NCI-H2029 (cell line): ENCODE results near the gene PCDH20.
"Not testable (repeated sequence)": the region's sequence is repeated elsewhere in the genome, so short reads cannot be mapped to it uniquely, and the experiment has no call there.

ENCODE experiments used
- DNase-seq: peaks from one replicate; lab custom pipeline; 2025; lab: John Stamatoyannopoulos, UW

Gene PCDH20, protein sequence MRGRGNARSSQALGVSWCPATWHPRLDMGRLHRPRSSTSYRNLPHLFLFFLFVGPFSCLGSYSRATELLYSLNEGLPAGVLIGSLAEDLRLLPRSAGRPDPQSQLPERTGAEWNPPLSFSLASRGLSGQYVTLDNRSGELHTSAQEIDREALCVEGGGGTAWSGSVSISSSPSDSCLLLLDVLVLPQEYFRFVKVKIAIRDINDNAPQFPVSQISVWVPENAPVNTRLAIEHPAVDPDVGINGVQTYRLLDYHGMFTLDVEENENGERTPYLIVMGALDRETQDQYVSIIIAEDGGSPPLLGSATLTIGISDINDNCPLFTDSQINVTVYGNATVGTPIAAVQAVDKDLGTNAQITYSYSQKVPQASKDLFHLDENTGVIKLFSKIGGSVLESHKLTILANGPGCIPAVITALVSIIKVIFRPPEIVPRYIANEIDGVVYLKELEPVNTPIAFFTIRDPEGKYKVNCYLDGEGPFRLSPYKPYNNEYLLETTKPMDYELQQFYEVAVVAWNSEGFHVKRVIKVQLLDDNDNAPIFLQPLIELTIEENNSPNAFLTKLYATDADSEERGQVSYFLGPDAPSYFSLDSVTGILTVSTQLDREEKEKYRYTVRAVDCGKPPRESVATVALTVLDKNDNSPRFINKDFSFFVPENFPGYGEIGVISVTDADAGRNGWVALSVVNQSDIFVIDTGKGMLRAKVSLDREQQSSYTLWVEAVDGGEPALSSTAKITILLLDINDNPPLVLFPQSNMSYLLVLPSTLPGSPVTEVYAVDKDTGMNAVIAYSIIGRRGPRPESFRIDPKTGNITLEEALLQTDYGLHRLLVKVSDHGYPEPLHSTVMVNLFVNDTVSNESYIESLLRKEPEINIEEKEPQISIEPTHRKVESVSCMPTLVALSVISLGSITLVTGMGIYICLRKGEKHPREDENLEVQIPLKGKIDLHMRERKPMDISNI

DNA sequence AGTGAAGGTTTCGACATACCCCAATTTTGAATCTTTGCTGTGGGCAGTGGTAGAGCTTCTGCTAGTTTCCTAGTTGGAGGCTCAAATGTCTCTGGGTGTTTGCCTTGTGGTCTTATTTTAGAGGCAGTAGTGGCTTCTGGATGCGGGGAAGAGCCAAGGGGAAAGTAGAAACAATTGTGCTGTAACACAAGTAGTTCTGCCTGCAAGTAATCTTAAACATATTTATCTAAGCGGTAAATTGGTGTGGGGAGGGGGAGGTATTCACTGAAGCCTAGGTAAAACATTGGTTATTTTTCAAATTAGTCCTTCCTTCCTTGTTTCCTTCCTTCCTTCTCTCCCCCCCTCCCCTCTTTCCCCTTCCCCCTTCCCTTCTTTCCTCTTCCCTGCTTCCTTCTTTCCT is at the start of gene PCDH20:
TSS of gene PCDH20 (minus strand) at position 101 of the 400 bp plus-strand sequence. CDS start 691 bp downstream, outside the sequence.
- DNase-seq: no peak

DNA sequence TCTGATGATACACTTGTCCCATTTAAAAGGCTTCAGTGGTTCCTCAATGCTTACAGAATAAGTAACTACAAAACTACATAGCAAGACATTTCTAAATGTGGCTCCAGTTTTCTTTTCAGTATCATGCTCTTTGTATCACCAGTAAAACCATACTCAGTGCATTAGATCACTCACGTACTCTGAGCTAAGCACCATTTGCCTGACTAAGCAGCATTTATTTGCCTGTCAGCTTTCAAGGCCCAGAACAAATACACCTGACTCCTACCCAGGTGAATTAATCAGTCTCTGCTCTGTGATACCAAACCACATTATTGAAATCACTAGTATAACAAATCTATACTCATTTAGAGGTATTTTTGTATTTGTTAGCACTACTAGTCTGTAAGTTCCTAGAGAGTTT is 47.4 kb upstream of the PCDH20 start:
- DNase-seq: no peak

DNA sequence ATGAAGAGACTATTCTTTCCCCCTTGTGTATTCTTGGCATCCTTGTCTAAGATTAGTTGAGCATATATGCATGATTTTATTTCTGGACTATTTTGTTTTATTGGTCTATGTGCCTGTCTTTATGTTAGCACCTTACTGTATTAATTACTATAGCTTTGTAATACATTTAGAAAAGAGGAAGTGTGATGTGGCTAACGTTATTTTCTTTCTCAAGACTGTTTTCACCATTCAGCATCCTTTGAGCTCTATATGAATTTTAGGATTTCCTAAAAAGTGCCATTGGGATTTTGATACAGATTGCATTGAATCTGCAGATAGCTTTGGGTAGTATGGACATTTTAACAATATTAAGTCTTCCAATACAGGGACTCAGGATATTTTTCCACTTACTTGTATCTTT is 37.5 kb upstream of the PCDH20 start:
- DNase-seq: no peak

DNA sequence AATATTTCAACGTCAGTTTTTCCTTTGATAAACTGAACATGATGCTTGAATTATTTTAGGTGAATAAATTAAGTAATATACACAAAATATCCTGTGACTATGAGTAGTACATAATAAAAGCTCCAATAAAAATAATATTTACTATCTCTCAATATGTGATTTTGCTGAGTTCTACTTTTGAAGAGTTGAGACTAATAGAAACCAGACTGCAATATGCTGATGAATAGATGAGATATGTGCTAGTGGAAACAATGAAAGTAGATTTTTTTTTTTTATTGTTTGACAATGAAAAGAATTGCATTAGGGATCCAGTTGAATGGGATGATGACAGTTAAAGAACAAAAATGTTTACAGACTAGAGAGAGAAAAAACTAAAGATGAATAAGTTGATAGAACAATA is 16.4 kb upstream of the PCDH20 start:
- DNase-seq: no peak

DNA sequence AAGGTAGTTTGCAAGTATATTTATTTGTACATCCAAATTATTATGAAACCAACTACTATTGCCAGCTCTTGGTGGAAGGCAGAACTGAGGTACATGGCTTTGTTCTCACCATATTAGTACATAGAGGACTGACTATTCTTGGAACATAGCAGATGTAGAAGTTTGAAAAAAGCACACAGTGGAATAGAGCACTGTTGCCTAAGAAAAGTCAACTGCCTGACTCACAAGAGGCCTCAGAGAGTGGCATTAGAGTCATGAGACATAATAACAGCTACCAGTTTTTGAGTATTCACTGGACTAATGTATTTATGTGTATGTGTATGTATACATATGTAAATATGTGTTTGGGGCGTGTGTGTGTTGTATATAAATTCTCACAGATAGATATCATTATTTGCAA is 8.3 kb upstream of the PCDH20 start:
- DNase-seq: no peak

DNA sequence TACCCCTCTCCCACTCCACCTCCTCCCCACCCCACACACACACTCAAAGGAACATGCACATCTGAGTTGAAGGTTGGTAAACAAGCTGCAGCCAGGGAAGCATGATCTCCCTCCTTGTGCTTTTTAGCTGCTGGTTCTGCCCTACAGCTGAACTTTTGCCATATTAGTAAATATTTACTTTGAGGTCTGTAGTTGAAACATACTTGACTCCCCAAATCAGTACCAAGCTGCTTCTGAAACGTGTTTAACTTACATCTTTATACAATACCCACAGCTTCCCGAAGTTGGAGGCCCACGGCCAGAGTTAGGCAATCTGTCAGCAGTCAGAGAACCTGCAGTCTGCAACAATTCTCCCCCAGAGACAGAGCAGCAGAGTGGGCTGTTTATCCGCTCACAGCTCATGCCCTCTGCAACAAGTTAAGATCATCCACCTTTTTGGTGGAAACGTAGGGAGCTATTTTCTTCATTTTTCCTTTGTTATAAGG is 1.5 kb upstream of the PCDH20 start:
- DNase-seq: no peak

DNA sequence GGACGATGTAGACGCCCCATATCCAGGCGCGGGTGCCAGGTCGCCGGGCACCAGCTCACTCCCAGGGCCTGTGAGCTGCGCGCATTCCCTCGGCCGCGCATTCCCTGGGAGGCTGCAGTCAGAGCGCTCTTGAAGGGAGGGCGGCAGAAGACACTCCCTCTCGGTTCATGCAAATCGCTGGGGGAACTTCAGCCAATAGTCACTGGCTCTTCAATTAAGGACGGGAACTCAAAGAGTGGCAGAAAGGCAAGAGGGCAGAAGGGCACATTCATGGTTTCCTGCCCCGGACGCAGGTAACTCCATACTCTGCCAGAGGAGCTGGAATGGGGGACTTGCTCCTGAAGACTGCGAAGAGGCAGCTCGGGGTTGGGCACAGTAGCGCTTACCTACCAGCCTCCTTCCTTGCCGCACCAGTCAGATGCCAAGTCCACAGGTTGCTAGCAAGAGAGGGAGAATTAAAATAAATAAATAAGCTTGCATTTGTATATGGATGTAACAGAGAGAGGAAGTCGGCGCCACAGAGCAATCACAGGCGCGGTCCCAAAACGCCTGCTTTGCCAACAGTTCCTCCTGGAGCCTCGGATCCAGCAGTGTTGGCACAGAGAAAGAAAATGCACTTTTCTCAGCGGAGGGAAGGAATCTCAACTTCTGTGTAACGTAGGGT is 459 bp downstream of the PCDH20 start:
- DNase-seq: peak; percentile 53

DNA sequence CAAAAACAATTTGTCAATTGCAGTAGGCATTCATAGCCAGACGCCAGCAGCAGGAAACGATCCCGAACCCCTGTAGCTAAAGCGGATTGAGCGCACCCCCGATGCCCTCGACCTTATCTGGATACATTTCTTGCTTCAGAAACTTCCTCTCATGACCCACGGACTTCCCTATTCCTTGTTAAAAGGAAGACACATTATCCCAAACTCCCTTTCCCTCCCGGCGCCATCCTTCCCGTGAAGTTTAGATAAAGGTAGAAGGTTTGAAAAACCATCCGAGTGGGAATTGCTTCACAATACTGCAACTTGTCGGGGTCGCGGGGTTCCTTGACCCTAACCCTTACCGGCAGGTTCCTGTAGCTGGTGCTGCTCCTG is 977 bp downstream of the PCDH20 start:
- DNase-seq: no peak

DNA sequence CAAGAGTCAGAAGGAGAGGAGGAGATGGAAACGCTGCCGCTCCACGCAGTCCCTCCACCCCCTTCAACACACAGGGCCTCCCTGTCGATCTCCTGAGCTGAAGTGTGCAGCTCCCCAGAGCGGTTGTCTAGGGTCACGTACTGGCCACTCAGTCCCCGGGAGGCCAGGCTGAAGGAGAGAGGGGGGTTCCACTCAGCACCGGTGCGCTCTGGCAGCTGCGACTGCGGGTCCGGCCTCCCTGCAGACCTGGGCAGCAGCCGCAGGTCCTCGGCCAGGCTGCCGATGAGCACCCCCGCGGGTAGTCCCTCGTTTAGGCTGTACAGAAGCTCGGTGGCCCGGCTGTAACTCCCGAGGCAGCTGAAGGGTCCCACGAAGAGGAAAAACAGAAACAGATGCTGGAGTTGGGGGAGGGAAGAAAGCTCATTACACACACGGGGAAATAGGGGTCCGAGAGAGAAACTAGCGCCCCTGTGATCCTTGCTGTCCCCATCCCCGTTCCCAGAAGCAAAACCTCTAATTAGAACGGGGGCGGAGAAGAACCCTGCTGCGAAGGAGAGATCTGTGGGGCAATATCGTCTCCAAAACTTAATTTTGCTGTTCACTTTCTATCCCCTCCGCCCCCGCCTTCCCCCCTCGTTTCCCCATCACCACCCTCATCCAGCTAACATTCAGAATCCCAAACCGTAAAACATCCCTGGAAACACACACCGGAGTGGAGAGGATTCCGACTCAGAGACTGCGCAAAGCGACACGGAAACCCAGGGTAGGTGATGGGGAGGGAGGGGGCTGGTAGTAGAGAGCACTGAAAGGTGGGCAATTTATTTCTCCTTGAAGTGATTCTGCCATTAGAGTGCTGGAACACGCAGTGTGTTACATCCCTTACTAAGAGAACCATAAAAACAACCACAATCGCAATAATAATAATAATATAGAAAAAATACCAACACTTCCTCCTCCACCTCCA is 1.8 kb downstream of the PCDH20 start:
- DNase-seq: no peak

DNA sequence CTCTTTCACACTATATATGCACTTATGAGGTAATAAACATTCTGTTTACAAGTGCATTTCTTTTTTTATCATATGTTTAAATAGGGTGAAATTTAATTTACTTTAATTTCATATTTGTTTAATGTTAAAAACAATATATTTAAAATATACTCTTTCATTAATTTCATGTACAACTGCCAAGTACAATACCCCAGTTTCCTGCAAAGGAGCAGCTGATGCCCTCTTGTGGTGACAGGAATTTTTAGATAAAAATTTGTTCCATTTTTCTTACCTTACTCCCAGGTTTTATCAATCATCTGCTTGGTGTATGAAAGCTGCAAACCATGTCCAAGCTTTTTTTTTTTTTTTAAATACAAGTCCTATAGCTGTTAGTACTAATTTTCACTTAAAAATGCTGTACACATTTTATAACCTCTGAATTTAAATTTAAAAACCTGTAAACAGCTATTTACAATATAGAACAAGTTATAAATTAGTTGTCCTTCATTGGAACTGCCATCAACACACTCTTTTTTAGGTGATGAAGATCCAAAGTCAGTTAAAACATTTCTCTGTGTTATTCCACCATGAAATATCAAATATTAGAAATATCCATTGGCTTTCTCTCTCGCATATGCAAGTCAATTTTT is 4.9 kb downstream of the PCDH20 start:
- no peak for DNase-seq

DNA sequence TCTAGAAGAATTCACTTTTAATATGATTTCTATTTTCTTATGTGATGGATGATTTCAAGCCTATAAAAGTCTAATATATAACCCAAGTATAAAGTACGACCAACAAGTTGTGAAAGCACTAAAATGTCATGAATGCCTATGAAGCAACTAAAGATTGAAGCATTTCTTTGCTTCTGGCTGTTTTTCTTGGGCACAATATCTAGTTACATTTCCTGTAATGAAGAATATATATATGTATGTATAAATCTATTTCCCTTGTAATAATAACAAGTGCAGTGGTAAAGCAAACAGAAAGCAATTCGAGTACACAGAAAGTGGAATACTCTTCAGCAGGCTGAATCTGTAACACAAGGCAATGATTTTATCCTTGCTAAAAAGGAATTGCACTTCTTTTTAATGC is 5.4 kb downstream of the PCDH20 start:
- no peak for DNase-seq

DNA sequence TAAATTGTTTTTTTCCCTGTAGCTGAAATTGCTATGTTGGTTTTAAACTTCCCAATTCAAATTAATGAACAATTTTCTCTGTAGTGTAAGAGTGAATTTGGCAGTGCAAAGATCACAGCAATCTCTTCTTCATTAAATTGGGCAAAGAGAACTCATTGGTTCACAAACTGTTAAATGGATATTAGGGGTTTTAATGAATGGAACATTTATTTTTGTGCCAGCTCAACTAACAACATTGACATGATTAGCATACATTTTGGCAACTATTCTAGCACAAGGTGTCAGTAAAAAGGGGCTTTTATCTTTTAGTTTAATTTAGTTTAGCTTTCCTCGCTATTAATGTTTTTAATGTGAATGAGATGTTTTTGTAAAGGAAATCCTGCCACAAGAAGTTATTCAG is 7.1 kb downstream of the PCDH20 start:
- DNase-seq: no peak

DNA sequence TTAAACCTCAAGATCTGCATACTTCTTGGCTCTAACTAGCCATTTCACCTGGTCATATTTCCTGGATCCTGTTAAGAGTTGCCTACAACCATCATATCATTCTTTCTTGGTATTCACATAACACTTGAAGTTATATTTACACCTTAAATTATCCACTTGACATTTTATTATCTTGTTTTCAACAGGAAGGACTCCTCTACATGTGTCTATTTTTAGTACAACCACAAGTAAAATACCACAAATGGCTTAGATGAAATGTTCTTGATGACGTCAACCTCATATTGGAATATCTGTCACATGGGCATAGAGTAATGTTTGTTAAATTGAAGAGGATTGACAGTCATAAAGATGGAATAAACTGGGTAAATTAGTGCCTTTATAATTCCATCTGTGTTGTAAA is 9.4 kb downstream of the PCDH20 start:
- peak; percentile 58 for DNase-seq

DNA sequence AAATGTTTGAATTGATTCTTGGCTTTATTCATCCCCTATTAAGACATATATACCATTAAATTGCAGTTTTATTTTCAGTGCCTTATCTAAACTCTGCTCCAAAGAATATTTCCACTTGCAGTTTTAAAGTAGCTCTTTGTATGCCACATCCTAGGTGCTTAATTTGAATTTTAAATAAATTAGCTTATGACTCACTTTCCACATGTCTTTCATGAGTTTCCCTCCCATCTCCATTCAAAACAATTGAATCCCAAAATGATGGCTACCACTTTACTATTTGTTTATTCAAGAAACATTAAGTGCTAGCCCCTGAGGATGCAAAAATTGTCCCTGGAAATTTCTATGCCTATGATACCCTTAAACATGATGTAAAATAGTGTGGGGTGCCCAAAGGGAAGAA is 19.5 kb downstream of the PCDH20 start:
- DNase-seq: no peak

DNA sequence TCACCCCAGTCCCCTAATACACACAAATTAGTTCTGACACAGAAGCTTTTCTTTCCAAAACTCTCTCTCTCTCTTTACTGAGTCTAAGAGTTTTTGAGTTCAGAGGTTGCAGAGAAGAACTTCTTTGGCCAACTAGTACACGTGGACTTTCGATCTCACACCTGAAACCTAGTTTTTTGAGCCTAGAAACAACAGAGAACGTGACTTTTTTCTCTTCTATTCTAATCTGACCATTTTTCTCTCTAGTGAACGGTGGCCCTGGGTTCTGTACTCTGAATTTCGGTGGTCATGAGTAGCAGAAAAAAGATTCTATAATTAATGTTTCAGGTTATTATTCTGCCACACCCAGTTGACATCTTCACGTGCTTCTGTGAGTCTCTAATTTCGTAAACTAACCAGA is 24.2 kb downstream of the PCDH20 start:
- DNase-seq: no peak

DNA sequence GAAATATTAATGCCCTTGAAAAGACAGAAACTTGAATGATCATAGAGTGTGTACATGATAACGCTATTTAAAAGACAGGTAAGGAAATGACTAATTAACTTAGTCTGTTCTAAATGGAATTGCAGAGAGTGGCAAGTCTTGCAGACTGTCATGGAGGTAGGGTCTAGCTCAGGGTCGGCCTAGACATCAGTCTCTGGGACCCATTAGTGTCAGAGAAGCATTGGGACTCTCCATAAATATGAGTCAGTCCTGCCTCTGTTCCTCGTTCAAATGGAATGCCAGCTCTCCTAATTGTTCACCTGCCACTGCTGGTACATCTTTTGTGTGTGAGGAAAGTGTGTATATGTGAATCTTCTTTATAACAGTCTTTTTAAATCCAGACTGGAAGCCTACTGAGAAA is 28.0 kb downstream of the PCDH20 start:
- DNase-seq: no peak

DNA sequence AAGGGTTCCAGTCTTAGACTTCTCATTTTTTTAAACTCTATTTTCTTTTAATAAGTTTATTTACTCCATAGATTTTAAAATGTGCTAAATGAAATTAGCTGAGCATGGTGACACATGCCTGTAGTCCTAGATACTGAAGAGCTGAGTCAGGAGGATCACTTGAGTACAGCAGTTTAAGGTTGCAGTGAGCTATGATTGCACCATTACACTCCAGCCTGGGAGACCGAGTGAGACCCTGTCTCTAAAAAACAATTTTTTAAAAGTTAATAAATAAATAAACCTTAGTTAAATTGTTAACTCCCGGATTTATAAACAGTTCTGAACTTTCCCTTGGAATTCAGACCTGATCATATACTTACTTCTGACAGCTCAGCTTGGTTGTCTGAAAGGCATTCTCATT is 32.5 kb downstream of the PCDH20 start:
- DNase-seq: no peak

DNA sequence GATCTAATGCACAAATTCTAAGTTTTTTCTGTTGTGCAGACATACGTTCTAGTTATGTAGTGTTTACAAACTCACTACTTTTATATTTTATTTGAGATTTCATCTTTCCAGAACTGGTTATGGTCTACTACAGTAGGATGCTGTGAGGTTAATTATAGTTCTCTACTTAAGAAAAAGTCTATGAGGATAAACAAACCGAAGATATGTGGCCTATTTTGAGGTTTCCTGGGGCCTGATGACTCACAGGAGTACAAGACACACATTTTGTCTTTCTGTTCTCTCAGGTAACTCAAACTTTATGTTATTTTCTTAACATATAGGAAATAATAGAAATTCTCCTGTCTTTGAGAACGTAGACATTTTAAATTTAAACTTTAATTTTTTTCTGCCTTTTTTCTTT is 45.1 kb downstream of the PCDH20 start:
- DNase-seq: no peak

DNA sequence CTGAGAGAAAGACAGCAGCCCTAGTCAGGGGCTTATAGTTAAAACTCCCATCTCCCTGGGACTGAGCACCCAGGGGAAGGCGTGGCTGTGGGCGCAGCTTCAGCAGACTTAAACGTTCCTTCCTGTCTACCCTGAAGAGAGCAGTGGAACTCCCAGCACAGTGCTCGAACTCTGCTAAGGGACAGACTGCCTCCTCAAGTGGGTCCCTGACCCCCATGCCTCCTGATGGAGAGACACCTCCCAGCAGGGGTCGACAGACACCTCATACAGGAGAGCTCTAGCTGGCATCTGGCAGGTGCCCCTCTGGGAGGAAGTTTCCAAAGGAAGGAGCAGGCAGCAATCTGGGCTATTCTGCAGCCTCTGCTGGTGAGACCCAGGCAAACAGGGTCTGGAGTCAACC is 51.0 kb downstream of the PCDH20 start:
- not testable (repeated sequence) for DNase-seq

DNA sequence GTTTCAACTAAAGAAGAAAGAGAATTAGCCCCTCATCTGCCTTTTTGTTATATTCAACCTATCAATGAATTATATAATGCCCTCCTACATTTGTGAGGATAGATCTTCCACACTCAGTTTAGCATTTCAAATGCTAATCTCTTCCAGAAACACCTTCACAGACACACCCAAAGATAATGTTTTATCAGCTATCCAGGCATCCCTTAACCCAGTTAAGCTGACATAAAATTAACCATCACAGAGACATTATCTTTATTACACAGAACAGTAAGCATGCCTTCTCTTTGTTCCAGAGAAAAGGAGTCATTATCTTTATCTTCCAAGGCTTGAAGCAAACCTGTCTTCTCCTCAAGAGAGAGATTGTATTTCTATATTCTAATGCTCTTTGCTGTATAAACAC is 53.1 kb downstream of the PCDH20 start:
- DNase-seq: no peak
